GM23248 (cell line): ENCODE results near the gene PON1.

Experiments
- EZH2 ChIP-seq: fragments of 200-600 bp; sonication (generic); IDR thresholded peaks from 2 replicates; pipeline ENCODE4 v1.6.1; 2018; ENCODE audit warnings: antibody characterized with exemption, mild to moderate bottlenecking; ENCODE audit not compliant: insufficient read depth, poor library complexity, severe bottlenecking
- EZH2phosphoT487 ChIP-seq: fragments of 200-600 bp; sonication (generic); IDR thresholded peaks from 2 replicates; pipeline ENCODE4 v1.6.1; 2018; ENCODE audit warnings: antibody characterized with exemption, moderate library complexity, mild to moderate bottlenecking, low read depth; ENCODE audit not compliant: insufficient read depth

- no peak for TF ChIP-seq EZH2
- TF ChIP-seq EZH2phosphoT487, result no peak
Measured at GRCh38 chr7:95295397-95295796, 28.9 kb downstream of the PON1 start.
